Sigmoid colon (tissue), 7 donors: Measurements from ENCODE around the gene SNX24. TPM values are rescaled to one million over a fixed set of nuclear protein-coding genes. Genes with fewer than 3 reads are reported as not detected.

Experiments used
- DNase-seq: peaks from one replicate; pipeline ENCODE4 v3.0.0-alpha.2; 2019
- H3K27ac ChIP-seq, 4 donors: fragments of 200-600 bp; sonication (generic); one replicate each; pipeline ENCODE4 v1.5.1; 2016 to 2019; ENCODE audit warnings: mild to moderate bottlenecking in 1 of 4
- H3K27me3 ChIP-seq, 3 donors: fragments of 200-600 bp; sonication (generic); one replicate each; pipeline ENCODE4 v1.5.1; 2019; ENCODE audit warnings: mild to moderate bottlenecking in 1 of 3
- H3K36me3 ChIP-seq, 4 donors: fragments of 200-600 bp; sonication (generic); one replicate each; pipeline ENCODE4 v1.5.1; 2016 to 2019
- H3K4me1 ChIP-seq, 4 donors: fragments of 200-600 bp; sonication (generic); one replicate each; pipeline ENCODE4 v1.5.1; 2017 to 2019
- H3K4me3 ChIP-seq, 4 donors: fragments of 200-600 bp; sonication (generic); one replicate each; pipeline ENCODE4 v1.5.1; 2017 to 2019; ENCODE audit warnings: mild to moderate bottlenecking in 2 of 4, moderate library complexity in 1 of 4
- H3K9me3 ChIP-seq, 4 donors: fragments of 200-600 bp in 3 of 4; sonication (generic) in 3 of 4; one replicate each; pipeline versions ENCODE4 v1.5.1 to v1.6.1; 2013 to 2019
- EP300 ChIP-seq, 4 donors: sonication (generic); formaldehyde crosslinking; IDR thresholded peaks; one replicate each; pipeline ENCODE4 v1.6.1; 2017; ENCODE audit warnings: antibody characterized with exemption in 4 of 4
- POLR2A ChIP-seq, 2 donors: fragments of 450-650 bp; IDR thresholded peaks; one replicate each; pipeline ENCODE4 v1.6.1; 2016; ENCODE audit warnings: antibody characterized with exemption in 2 of 2, mild to moderate bottlenecking in 2 of 2, moderate library complexity in 2 of 2
- POLR2AphosphoS5 ChIP-seq, 4 donors: sonication (generic); formaldehyde crosslinking; IDR thresholded peaks; one replicate each; pipeline ENCODE4 v1.6.1; 2017; ENCODE audit warnings: antibody characterized with exemption in 4 of 4
- WGBS, 2 donors: extraction: QIAGEN DNeasy Blood & Tissue Kit; methylation state at CpG; one replicate each; pipeline ENCODE4 v1.1.7; 2013; 5-methylcytosine and 5-hydroxymethylcytosine counted together
- intact Hi-C: fragments of 100-400 bp; cut with DNase I; formaldehyde crosslinking; loops from one replicate; pipeline ENCODE4 v1.15.1; 2023
- polyA plus RNA-seq, 3 donors: library from polyadenylated mRNA; stranded (reverse); fragments of 200-250 nt; gene quantifications; one replicate each; pipeline ENCODE4 v1.2.3, GENCODE V29; 2013
- total RNA-seq, 4 donors: library from RNA; depleted of rRNA; stranded (reverse); fragments of >200 nt; gene quantifications; one replicate each; pipeline ENCODE4 v1.1.0, GENCODE V29; 2016
- TF ChIP-seq, protein P1 (sequence below), 4 experiments: fragments of 450-650 bp in 3 of 4; fragments of 200-600 bp in 1 of 4; IDR thresholded peaks; one replicate each; pipeline ENCODE4 v1.5.1; 2016 to 2019; ENCODE audit warnings: antibody characterized with exemption in 4 of 4, mild to moderate bottlenecking in 3 of 4, moderate library complexity in 2 of 4
- donor health status: healthy with polysubstance abuse.
- donor health status: Bipolar disorder and iron deficiency.
- donor health status: healthy.

Gene SNX24
- total and polyA plus RNA-seq, 7 donors = 7.3 to 28.2 (median 10.7) TPM

DNA sequence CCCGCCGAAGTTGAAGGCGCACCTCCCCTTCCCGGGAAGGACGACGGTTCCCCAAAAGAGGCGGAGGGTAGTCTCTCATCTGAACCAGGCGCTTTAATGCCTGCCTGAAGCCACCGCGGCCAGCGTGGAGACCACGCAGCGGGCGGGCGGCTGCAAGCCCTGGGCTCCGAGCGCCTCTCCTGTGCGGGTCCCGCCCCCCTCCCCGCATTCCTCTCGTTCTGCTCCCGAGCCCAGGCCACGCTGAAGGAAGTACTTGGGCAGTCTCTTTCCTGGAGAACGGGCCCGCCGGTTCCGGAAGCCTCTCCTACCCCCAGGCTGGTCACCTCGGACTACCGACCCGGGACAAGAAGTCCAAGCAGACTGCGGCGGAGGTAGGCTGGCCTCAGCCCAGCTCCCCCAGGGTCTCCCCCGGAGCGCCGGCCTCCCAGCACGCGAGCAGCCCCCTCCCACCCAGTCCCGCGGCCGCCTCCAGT is 190.5 kb downstream of the SNX24 start:
- intact Hi-C loops = loop anchor here (1.0 to 10.0 kb wide), 10 partner anchors 54 to 1071 kb away; partner anchors contain the start of genes CEP120, SNX2, SNX24 and SRFBP1
- H3K36me3 ChIP-seq = no peaks in the 10 kb centered on the region
- TF ChIP-seq, protein P1, sequence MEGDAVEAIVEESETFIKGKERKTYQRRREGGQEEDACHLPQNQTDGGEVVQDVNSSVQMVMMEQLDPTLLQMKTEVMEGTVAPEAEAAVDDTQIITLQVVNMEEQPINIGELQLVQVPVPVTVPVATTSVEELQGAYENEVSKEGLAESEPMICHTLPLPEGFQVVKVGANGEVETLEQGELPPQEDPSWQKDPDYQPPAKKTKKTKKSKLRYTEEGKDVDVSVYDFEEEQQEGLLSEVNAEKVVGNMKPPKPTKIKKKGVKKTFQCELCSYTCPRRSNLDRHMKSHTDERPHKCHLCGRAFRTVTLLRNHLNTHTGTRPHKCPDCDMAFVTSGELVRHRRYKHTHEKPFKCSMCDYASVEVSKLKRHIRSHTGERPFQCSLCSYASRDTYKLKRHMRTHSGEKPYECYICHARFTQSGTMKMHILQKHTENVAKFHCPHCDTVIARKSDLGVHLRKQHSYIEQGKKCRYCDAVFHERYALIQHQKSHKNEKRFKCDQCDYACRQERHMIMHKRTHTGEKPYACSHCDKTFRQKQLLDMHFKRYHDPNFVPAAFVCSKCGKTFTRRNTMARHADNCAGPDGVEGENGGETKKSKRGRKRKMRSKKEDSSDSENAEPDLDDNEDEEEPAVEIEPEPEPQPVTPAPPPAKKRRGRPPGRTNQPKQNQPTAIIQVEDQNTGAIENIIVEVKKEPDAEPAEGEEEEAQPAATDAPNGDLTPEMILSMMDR (IDR thresholded peaks at IDR 0.05) = no peak
- TF ChIP-seq EP300 (IDR thresholded peaks at IDR 0.05) (no peak), POLR2AphosphoS5 (IDR thresholded peaks at IDR 0.05) (no peak), POLR2A (IDR thresholded peaks at IDR 0.05) (no peak)
- H3K4me3 ChIP-seq = peak overlapping the region; percentile 64 to 88 (median 86)
- no peaks in the 10 kb centered on the region for H3K9me3 ChIP-seq
- H3K27ac ChIP-seq = peak overlapping the region; percentile 93 to 96 (median 94)
- H3K27me3 ChIP-seq = no peaks in the 10 kb centered on the region
- peak; percentile 83 for DNase-seq
- H3K4me1 ChIP-seq = peaks cover 0 to 32% (median 25%) of the 10 kb centered on the region in 4 donors
- 1% methylated on average over 40 of the region's 40 CpGs for WGBS, 2 donors

DNA sequence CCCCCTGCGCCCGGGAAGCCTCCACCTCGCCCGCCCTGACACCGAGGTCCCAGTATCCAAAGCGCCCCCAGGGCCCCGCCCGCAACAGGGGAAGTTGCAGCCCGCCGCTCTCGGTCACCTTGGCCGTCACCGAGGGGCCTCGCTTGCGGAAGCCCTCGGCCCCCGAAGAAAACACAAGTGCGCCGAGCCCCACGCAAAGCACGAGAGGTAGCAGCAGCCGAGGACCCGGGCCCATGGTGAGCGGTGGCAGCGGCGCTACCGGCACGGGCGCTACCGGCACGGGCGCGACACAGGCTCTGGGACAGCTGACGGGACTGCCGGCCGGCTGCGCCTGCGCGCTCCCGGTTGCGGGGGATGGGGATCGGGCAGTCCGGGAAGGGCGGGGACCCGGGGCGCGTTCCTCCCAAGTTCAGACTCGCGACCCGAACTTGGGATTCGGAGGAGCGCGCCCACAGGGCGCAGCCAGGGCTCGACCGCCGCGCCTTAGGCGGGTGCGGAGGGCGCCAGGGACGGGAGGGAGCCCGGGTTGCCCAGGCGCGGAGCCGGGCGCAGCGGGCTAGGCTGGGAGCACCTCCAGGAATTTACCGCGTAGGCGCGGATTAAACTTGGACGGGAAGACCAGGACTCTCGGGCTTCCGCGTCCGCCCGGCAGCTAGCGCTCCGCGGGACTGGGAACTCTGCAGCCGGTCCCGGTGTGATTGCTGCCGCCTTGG is 191.1 kb downstream of the SNX24 start, which contains the start of gene PPIC:
TSS of gene PPIC (minus strand) at position 335 of the 713 bp plus-strand sequence. CDS start at position 235, 100 bp downstream.
- Histone ChIP-seq H3K36me3 (no peaks in the 10 kb centered on the region), H3K4me1 (peaks cover 0 to 32% (median 25%) of the 10 kb centered on the region in 4 donors), H3K27ac (peak within 1 kb of the TSS; percentile 93 to 96 (median 94)), H3K4me3 (peak within 1 kb of the TSS; percentile 64 to 88 (median 86)), H3K9me3 (no peaks in the 10 kb centered on the region), H3K27me3 (no peaks in the 10 kb centered on the region)
- 1% methylated on average over 84 of the region's 84 CpGs for WGBS, 2 donors
- TF ChIP-seq POLR2A (IDR thresholded peaks at IDR 0.05) = peak; percentile 48 to 74
- peak in 3 of 4 donors; percentile 71 to 87 (median 87) for TF ChIP-seq POLR2AphosphoS5 (IDR thresholded peaks at IDR 0.05)
- TF ChIP-seq EP300 (IDR thresholded peaks at IDR 0.05) = no peak
- DNase-seq = peak; percentile 95
- intact Hi-C loops = loop anchor here (1.0 to 10.0 kb wide), 10 partner anchors 54 to 1072 kb away; partner anchors contain the start of genes CEP120, SNX2, SNX24 and SRFBP1

DNA sequence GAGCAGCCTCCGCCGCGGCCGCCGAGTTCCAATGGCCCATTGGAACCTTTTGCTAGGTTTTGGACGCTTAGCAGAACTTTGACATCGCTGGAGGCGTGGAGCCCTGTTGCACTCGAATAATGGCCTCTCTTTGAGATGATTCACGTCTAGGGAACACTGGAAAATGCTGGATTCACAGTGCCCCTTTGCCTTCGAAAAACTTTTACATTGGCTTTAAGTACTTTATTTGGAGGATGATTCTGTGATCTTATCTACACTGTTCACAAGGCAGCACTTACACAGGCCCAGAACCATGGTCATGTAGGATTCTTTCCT is 191.6 kb downstream of the SNX24 start:
- Histone ChIP-seq H3K4me3 (peak overlapping the region; percentile 64 to 88 (median 86)), H3K27me3 (no peaks in the 10 kb centered on the region), H3K9me3 (no peaks in the 10 kb centered on the region), H3K27ac (peak overlapping the region; percentile 93 to 96 (median 94)), H3K4me1 (peaks cover 0 to 32% (median 25%) of the 10 kb centered on the region in 4 donors), H3K36me3 (no peaks in the 10 kb centered on the region)
- no peak for TF ChIP-seq EP300 (IDR thresholded peaks at IDR 0.05)
- TF ChIP-seq, protein P1 (IDR thresholded peaks at IDR 0.05) = no peak
- TF ChIP-seq POLR2AphosphoS5 (IDR thresholded peaks at IDR 0.05) = no peak
- no peak for TF ChIP-seq POLR2A (IDR thresholded peaks at IDR 0.05)
- 1 to 3% methylated on average over 11 of the region's 11 CpGs for WGBS, 2 donors
- DNase-seq = no peak
- intact Hi-C loops = loop anchor here (2.0 to 10.0 kb wide), 9 partner anchors 120 to 1072 kb away; partner anchors contain the start of genes CEP120, SNX2, SNX24 and SRFBP1

DNA sequence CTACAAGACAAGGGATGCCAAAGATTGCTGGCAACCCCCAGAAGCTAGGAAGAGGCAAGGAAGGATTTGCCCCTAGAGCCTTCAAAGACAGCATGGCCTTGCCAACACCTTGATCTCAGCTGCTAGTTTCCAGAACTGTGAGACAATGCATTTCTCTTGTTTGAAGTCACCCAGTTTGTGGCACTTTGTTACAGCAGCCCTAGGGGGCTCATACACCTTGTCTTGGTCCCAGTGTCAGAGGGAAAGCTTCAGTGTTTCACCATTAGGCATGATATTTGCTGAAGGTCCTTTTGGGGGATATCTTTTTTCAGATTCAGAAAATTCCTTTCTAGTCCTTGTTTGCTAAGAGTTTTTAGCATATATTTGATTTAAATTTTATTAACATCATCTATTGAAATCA is 194.3 kb downstream of the SNX24 start:
- peaks cover 0 to 49% (median 28%) of the 10 kb centered on the region in 4 donors for H3K4me1 ChIP-seq
- H3K27ac ChIP-seq = peak overlapping the region in 3 of 4 donors; percentile 93 to 96 (median 95)
- TF ChIP-seq POLR2AphosphoS5 (IDR thresholded peaks at IDR 0.05) (no peak), EP300 (IDR thresholded peaks at IDR 0.05) (no peak), POLR2A (IDR thresholded peaks at IDR 0.05) (no peak)
- TF ChIP-seq, protein P1 (IDR thresholded peaks at IDR 0.05) = no peak
- H3K27me3 ChIP-seq = no peaks in the 10 kb centered on the region
- H3K36me3 ChIP-seq = no peaks in the 10 kb centered on the region
- H3K4me3 ChIP-seq = no peak overlapping the region
- DNase-seq = no peak
- H3K9me3 ChIP-seq = no peaks in the 10 kb centered on the region
- intact Hi-C loops = loop anchor here (5.0 to 10.0 kb wide), 8 partner anchors 118 to 1075 kb away; partner anchors contain the start of genes CEP120, SNX2 and SRFBP1
